Stomach (tissue), 4 donors: ENCODE data around the gene ZNRF2.

Experiments used
- CTCF ChIP-seq, 7 experiments: fragments of 450-650 bp in 4 of 7; fragments of 200-600 bp in 3 of 7; sonication (generic) in 3 of 7; IDR thresholded peaks; one replicate each; pipeline ENCODE4 v1.5.1; 2016 to 2019; ENCODE audit warnings: antibody characterized with exemption in 7 of 7, control low read depth in 2 of 7, mild to moderate bottlenecking in 1 of 7
- EP300 ChIP-seq: sonication (generic); formaldehyde crosslinking; IDR thresholded peaks from one replicate; pipeline ENCODE4 v1.6.1; 2017; ENCODE audit warnings: antibody characterized with exemption
- POLR2A ChIP-seq, 4 donors: fragments of 450-650 bp; IDR thresholded peaks; one replicate each; pipeline ENCODE4 v1.6.1; 2016; ENCODE audit warnings: antibody characterized with exemption in 4 of 4, control low read depth in 2 of 4, mild to moderate bottlenecking in 1 of 4, moderate library complexity in 1 of 4
- POLR2AphosphoS5 ChIP-seq, 3 donors: sonication (generic); formaldehyde crosslinking; IDR thresholded peaks; one replicate each; pipeline ENCODE4 v1.6.1; 2016; ENCODE audit warnings: antibody characterized with exemption in 3 of 3

- TF ChIP-seq CTCF (IDR thresholded peaks at IDR 0.05), result no peak
- no peak for TF ChIP-seq POLR2A (IDR thresholded peaks at IDR 0.05)
- TF ChIP-seq POLR2AphosphoS5 (IDR thresholded peaks at IDR 0.05), result no peak
- no peak for TF ChIP-seq EP300
Observed at GRCh38 chr7:30263090-30263710, 21.2 kb upstream of the ZNRF2 start.
